GM23338 (cell line): ENCODE results near the gene AAMDC. TPM values are rescaled to one million over a fixed set of nuclear protein-coding genes. Genes with fewer than 3 reads are reported as not detected.
A peak's percentile ranks its signal among the peaks of the same experiment; 100 is the strongest.

ENCODE experiments used
- ATAC-seq: fragments of 200-7000 bp; cut with Tn5 transposase; 3 replicates; pipeline ENCODE4 v1.9.1; 2020
- DNase-seq: peaks from one replicate; pipeline ENCODE4 v3.0.0-alpha.2; 2015; ENCODE audit warnings: low spot score
- H2AFZ ChIP-seq: fragments of 200-600 bp; sonication (generic); 2 replicates; pipeline ENCODE4 v1.8.0; 2016; ENCODE audit warnings: antibody characterized with exemption, mild to moderate bottlenecking, moderate library complexity
- H3F3A ChIP-seq: fragments of 200-600 bp; sonication (generic); replicated peaks from 2 replicates; pipeline ENCODE4 v1.8.0; 2017; ENCODE audit warnings: antibody characterized with exemption, mixed run types, low read depth
- H3K27ac ChIP-seq: fragments of 200-600 bp; sonication (generic); 2 replicates; pipeline ENCODE4 v1.6.1; 2016; ENCODE audit warnings: low read depth
- H3K27me3 ChIP-seq: fragments of 200-600 bp; sonication (generic); 2 replicates; pipeline ENCODE4 v1.8.0; 2016; ENCODE audit warnings: mild to moderate bottlenecking, mixed run types, moderate library complexity; ENCODE audit not compliant: insufficient read depth
- H3K36me3 ChIP-seq: fragments of 200-600 bp; sonication (generic); 2 replicates; pipeline ENCODE4 v1.8.0; 2016; ENCODE audit warnings: mild to moderate bottlenecking; ENCODE audit not compliant: insufficient read depth
- H3K4me1 ChIP-seq: fragments of 200-600 bp; sonication (generic); 2 replicates; pipeline ENCODE4 v1.8.0; 2016; ENCODE audit warnings: mild to moderate bottlenecking, moderate library complexity; ENCODE audit not compliant: insufficient read depth
- H3K4me2 ChIP-seq: fragments of 200-600 bp; sonication (generic); 2 replicates; pipeline ENCODE4 v1.7.1; 2017; ENCODE audit warnings: mixed run types
- H3K4me3 ChIP-seq: fragments of 200-600 bp; sonication (generic); 2 replicates; pipeline ENCODE4 v1.6.1; 2016; ENCODE audit warnings: mixed run types
- H3K79me2 ChIP-seq: fragments of 200-600 bp; sonication (generic); replicated peaks from 2 replicates; pipeline ENCODE4 v1.8.0; 2017; ENCODE audit warnings: mild to moderate bottlenecking; ENCODE audit not compliant: insufficient read depth
- H3K9me2 ChIP-seq: fragments of 200-600 bp; sonication (generic); 2 replicates; pipeline ENCODE4 v1.8.0; 2017; ENCODE audit not compliant: insufficient read depth
- H4K20me1 ChIP-seq: fragments of 200-600 bp; sonication (generic); replicated peaks from 2 replicates; pipeline ENCODE4 v1.8.0; 2017; ENCODE audit warnings: mild to moderate bottlenecking; ENCODE audit not compliant: insufficient read depth
- H3K27ac Mint-ChIP-seq: 2 replicates; pipeline ENCODE4 v1.8.0; 2020; ENCODE audit warnings: inconsistent platforms, mild to moderate bottlenecking, moderate library complexity, mixed read lengths
- H3K27me3 Mint-ChIP-seq: 3 replicates; pipeline ENCODE4 v1.8.0; 2022; ENCODE audit warnings: low read depth, mild to moderate bottlenecking, moderate library complexity, mixed read lengths, inconsistent platforms; ENCODE audit not compliant: insufficient read depth, poor library complexity
- H3K36me3 Mint-ChIP-seq: 3 replicates; pipeline ENCODE4 v1.8.0; 2021; ENCODE audit warnings: low read depth, mild to moderate bottlenecking, inconsistent platforms, moderate library complexity, mixed read lengths
- H3K4me1 Mint-ChIP-seq: 3 replicates; pipeline ENCODE4 v1.8.0; 2020; ENCODE audit warnings: mild to moderate bottlenecking, inconsistent platforms, mixed read lengths
- H3K4me3 Mint-ChIP-seq: 3 replicates; pipeline ENCODE4 v1.8.0; 2021; ENCODE audit warnings: moderate library complexity, mild to moderate bottlenecking, inconsistent platforms, mixed read lengths
- H3K9me3 Mint-ChIP-seq: 3 replicates; pipeline ENCODE4 v1.8.0; 2020; ENCODE audit warnings: moderate library complexity, mild to moderate bottlenecking, inconsistent platforms, mixed read lengths
- CTCF ChIP-seq, 2 experiments: fragments of 200-600 bp in 1 of 2; sonication (generic) in 1 of 2; conservative IDR thresholded peaks; 2 replicates each; pipeline versions ENCODE4 v1.5.1 to v1.6.1; 2016 to 2017; ENCODE audit warnings: antibody characterized with exemption in 2 of 2, low read depth in 2 of 2, mild to moderate bottlenecking in 2 of 2, moderate library complexity in 1 of 2
- EZH2 ChIP-seq: fragments of 200-600 bp; sonication (generic); IDR thresholded peaks from one replicate; pipeline ENCODE4 v1.8.0; 2017; ENCODE audit warnings: antibody characterized with exemption, mild to moderate bottlenecking, low read depth; ENCODE audit not compliant: unreplicated experiment
- JUNB ChIP-seq: IDR thresholded peaks from one replicate; pipeline ENCODE4 v1.6.1; 2016; ENCODE audit warnings: antibody characterized with exemption; ENCODE audit not compliant: unreplicated experiment
- NANOG ChIP-seq: IDR thresholded peaks from 2 replicates; pipeline ENCODE4 v1.6.1; 2016; ENCODE audit warnings: antibody characterized with exemption, borderline replicate concordance
- ZNF462 ChIP-seq: fragments of 250-450 bp; sonication (Bioruptor Pico); IDR thresholded peaks from 2 replicates; pipeline ENCODE4 v1.5.0; 2020; ENCODE audit warnings: mild to moderate bottlenecking, moderate library complexity
- polyA plus RNA-seq: library from polyadenylated mRNA; unstranded; fragments of >200 nt; fragmentation: Nextera tagmentation; extraction: Ambion mirVana; gene quantifications from 2 replicates; pipeline ENCODE4 v1.2.1, GENCODE V29; 2016
- total RNA-seq: library from RNA; depleted of rRNA; stranded (reverse); fragments of >200 nt; shearing (Covaris generic); gene quantifications from 2 replicates; pipeline ENCODE4 v1.2.3, GENCODE V29; 2014

AAMDC gene
- total and polyA plus RNA-seq, 2 experiments from 2014 or later: 5.3 to 50.2 TPM

- TF ChIP-seq ZNF462 (CRISPR knock-in tag): no peak
Observed at GRCh38 chr11:77784572-77784971, 36.4 kb upstream of the AAMDC start (continued).

- no peaks in the 10 kb centered on the region for H3K27me3 ChIP-seq
- peak; percentile 48 for DNase-seq
- H2AFZ ChIP-seq: no peak overlapping the region
- H3K36me3 ChIP-seq: 0 out of 2 replicates have a peak, but pooled peaks cover 8% of the 10 kb centered on the region
- ATAC-seq: peak; percentile 61
- H3K27ac Mint-ChIP-seq: no peak overlapping the region
- H3K9me3 Mint-ChIP-seq: peaks cover 38% of the 10 kb centered on the region
- H3K36me3 Mint-ChIP-seq: peaks cover 53% of the 10 kb centered on the region
- peaks cover 26% of the 10 kb centered on the region for H4K20me1 ChIP-seq
- no peaks in the 10 kb centered on the region; the same call in 1 of the 2 replicates for H3F3A ChIP-seq
- no peak overlapping the region for H3K4me3 ChIP-seq
- H3K27me3 Mint-ChIP-seq: peaks cover 11% of the 10 kb centered on the region
- H3K79me2 ChIP-seq: peaks cover 100% of the 10 kb centered on the region
- peak overlapping the region; percentile 17; the same call in 1 of the 2 replicates for H3K27ac ChIP-seq
- H3K9me2 ChIP-seq: no peaks in the 10 kb centered on the region; the same call in 1 of the 2 replicates
- H3K4me1 Mint-ChIP-seq: peaks cover 21% of the 10 kb centered on the region
- peak overlapping the region; percentile 6; the same call in 1 of the 2 replicates for H3K4me2 ChIP-seq
- H3K4me3 Mint-ChIP-seq: no peak overlapping the region
- peaks cover 14% of the 10 kb centered on the region; the same call in 1 of the 2 replicates for H3K4me1 ChIP-seq
- TF ChIP-seq JUNB (no peak), EZH2 (no peak), NANOG (no peak), ZNF462 (CRISPR knock-in tag) (no peak), CTCF (conservative IDR thresholded peaks at IDR 0.05; ENCODE audit: low read depth in 2 of 2) (0 out of 4 replicates have a peak, but pooled peaks of 1 of the 2 experiments have one; percentile 1)
Observed at GRCh38 chr11:77789061-77789730, 31.7 kb upstream of the AAMDC start.
